ENCODE measurements around the gene LGALS16. TPM values are rescaled to one million over a fixed set of nuclear protein-coding genes. Genes with fewer than 3 reads are reported as not detected.

LGALS16 gene
- total RNA-seq, 2 experiments from 2014 or later = not detected

DNA sequence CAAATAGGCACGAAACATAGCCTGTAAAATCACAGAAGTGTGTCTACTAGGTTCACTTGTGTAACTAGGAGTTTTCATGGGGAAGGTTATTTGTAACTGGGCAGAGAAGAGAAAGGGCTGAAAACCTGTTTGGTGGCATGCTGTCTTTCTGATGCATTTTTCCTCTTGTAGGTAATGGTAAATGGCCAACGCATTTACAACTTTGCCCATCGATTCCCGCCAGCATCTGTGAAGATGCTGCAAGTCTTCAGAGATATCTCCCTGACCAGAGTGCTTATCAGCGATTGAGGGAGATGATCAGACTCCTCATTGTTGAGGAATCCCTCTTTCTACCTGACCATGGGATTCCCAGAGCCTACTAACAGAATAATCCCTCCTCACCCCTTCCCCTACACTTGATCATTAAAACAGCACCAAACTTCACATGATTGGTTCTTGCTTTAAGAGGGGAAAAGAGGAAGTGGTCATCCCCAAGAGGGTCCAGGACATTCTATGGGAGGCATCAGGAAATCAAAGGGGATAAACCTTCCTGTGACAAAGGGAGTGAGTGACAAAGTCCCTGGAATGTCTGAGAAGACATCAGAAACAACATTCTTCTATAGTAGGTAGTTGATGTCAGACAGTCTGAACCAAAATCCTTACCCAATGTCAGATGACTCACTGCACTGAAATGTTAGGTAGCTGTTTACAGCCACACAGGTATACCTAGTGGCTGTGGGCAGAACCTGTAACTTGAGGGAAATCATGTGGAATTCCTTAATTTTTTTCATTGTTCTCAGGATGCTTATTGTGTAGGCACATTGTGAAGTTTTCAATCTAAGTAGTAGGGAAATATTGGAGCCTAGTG lies 53.5 kb downstream of the LGALS16 start:
- H3K4me3 ChIP-seq (ENCODE audit: low read length) = no peak overlapping the region
- intact Hi-C loops (cut with DNase I, micrococcal nuclease) = no loop called here
- no peak overlapping the region for H3K27ac Mint-ChIP-seq
- no peaks in the 10 kb centered on the region for H3K9me3 ChIP-seq (ENCODE audit: control insufficient read depth in 1 of 2, insufficient read depth in 1 of 2, low read length in 2 of 2)
- POLR2A ChIA-PET = no interaction called here
- ATAC-seq (ENCODE audit: poor library complexity) (no peak), DNase-seq (no peak)
- no peaks in the 10 kb centered on the region for H3K9me3 Mint-ChIP-seq
- CTCF ChIA-PET = no interaction called here
- no peaks in the 10 kb centered on the region for H3K36me3 ChIP-seq (ENCODE audit: insufficient read depth, low read length)
- H3K27ac ChIP-seq (ENCODE audit: low read depth in 1 of 2, low read length in 2 of 2) = no peak overlapping the region
- H3K4me1 ChIP-seq (ENCODE audit: insufficient read depth, low read length) = peaks cover 19% of the 10 kb centered on the region
- no peaks in the 10 kb centered on the region for H3K36me3 Mint-ChIP-seq (ENCODE audit: low read depth)
- TF ChIP-seq, protein P1, sequence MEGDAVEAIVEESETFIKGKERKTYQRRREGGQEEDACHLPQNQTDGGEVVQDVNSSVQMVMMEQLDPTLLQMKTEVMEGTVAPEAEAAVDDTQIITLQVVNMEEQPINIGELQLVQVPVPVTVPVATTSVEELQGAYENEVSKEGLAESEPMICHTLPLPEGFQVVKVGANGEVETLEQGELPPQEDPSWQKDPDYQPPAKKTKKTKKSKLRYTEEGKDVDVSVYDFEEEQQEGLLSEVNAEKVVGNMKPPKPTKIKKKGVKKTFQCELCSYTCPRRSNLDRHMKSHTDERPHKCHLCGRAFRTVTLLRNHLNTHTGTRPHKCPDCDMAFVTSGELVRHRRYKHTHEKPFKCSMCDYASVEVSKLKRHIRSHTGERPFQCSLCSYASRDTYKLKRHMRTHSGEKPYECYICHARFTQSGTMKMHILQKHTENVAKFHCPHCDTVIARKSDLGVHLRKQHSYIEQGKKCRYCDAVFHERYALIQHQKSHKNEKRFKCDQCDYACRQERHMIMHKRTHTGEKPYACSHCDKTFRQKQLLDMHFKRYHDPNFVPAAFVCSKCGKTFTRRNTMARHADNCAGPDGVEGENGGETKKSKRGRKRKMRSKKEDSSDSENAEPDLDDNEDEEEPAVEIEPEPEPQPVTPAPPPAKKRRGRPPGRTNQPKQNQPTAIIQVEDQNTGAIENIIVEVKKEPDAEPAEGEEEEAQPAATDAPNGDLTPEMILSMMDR (IDR thresholded peaks at IDR 0.05) = no peak
- H3K4me1 Mint-ChIP-seq (ENCODE audit: low read depth) = peaks cover 34% of the 10 kb centered on the region
- H3K27me3 ChIP-seq (ENCODE audit: control insufficient read depth in 1 of 2, insufficient read depth in 2 of 2, low read length in 2 of 2) = no peaks in the 10 kb centered on the region
- peaks cover 3% of the 10 kb centered on the region for H3K27me3 Mint-ChIP-seq
- no peak overlapping the region for H3K4me3 Mint-ChIP-seq

Other genes with a start within 250 kb of the LGALS16 start
- 1,000 to 10,000 TPM; 1,278 to 1,362 TPM for gene ZFP36, start 249.1 kb upstream of the LGALS16 start, total RNA-seq
- 10 to 100 TPM; 80.6 to 81.4 TPM for gene PLEKHG2, start 243.2 kb upstream of the LGALS16 start, total RNA-seq
- gene RPS16, start 220.0 kb upstream of the LGALS16 start, total RNA-seq = 1,000 to 10,000 TPM; 4,625 to 4,839 TPM
- 100 to 1,000 TPM; 322 to 333 TPM for gene SUPT5H, start 210.3 kb upstream of the LGALS16 start, total RNA-seq
- gene TIMM50, start 175.1 kb upstream of the LGALS16 start, total RNA-seq = 10 to 100 TPM; 38.3 to 43.4 TPM
- not detected for gene DLL3, start 157.0 kb upstream of the LGALS16 start, total RNA-seq
- not detected for gene SELENOV, start 140.8 kb upstream of the LGALS16 start, total RNA-seq
- 1 to 10 TPM; 5.0 to 5.1 TPM for gene EID2B, start 123.1 kb upstream of the LGALS16 start, total RNA-seq
- 10 to 100 TPM; 17.2 to 18.1 TPM for gene EID2, start 115.8 kb upstream of the LGALS16 start, total RNA-seq
- gene LGALS13, start 53.4 kb upstream of the LGALS16 start, total RNA-seq = not detected
- gene LGALS14, start 48.6 kb downstream of the LGALS16 start, total RNA-seq = not detected
- gene CLC, start 82.1 kb downstream of the LGALS16 start, total RNA-seq = not detected
- not detected for gene LEUTX, start 122.9 kb downstream of the LGALS16 start, total RNA-seq
- 10 to 100 TPM; 18.9 to 19.4 TPM for gene DYRK1B, start 178.2 kb downstream of the LGALS16 start, total RNA-seq
- gene FBL, start 190.5 kb downstream of the LGALS16 start, total RNA-seq = 100 to 1,000 TPM; 267 to 287 TPM